ENCODE data around the gene TMEM204.
"Not testable (repeated sequence)": the region's sequence is repeated elsewhere in the genome, so short reads cannot be mapped to it uniquely, and the experiment has no call there.

Gene TMEM204

GRCh38 chr16:1560866-1561265 is 27.4 kb downstream of the TMEM204 start:
- DNase-seq: no peak

- no peak for DNase-seq
Observed at GRCh38 chr16:1561266-1561665, 27.8 kb downstream of the TMEM204 start.

- no peak for DNase-seq
Observed at GRCh38 chr16:1561836-1562235, 28.4 kb downstream of the TMEM204 start.

GRCh38 chr16:1563786-1564185 is 30.3 kb downstream of the TMEM204 start:
- no peak for DNase-seq

- DNase-seq: no peak
Observed at GRCh38 chr16:1564325-1564724, 30.9 kb downstream of the TMEM204 start.

GRCh38 chr16:1565083-1565805 is 31.8 kb downstream of the TMEM204 start:
- DNase-seq: no peak

GRCh38 chr16:1567988-1568387 is 34.5 kb downstream of the TMEM204 start:
- DNase-seq: no peak

- no peak for DNase-seq
Observed at GRCh38 chr16:1571012-1571671, 37.7 kb downstream of the TMEM204 start.

GRCh38 chr16:1572673-1573072 is 39.2 kb downstream of the TMEM204 start:
- DNase-seq: no peak

GRCh38 chr16:1573301-1573700 is 39.8 kb downstream of the TMEM204 start:
- DNase-seq: no peak

GRCh38 chr16:1575578-1575977 is 42.1 kb downstream of the TMEM204 start:
- DNase-seq: no peak

- no peak for DNase-seq
Observed at GRCh38 chr16:1579214-1579613, 45.7 kb downstream of the TMEM204 start.

GRCh38 chr16:1580256-1580655 is 46.8 kb downstream of the TMEM204 start:
- no peak for DNase-seq

- DNase-seq: no peak
Observed at GRCh38 chr16:1580956-1581355, 47.5 kb downstream of the TMEM204 start.

GRCh38 chr16:1581804-1582203 is 48.3 kb downstream of the TMEM204 start:
- no peak for DNase-seq

GRCh38 chr16:1583180-1583579 is 49.7 kb downstream of the TMEM204 start:
- DNase-seq: no peak

GRCh38 chr16:1584926-1585484 is 51.5 kb downstream of the TMEM204 start:
- no peak for DNase-seq

GRCh38 chr16:1590366-1590765 is 56.9 kb downstream of the TMEM204 start:
- no peak for DNase-seq

- DNase-seq: no peak
Observed at GRCh38 chr16:1590930-1591705, 57.7 kb downstream of the TMEM204 start.

- DNase-seq: no peak
Observed at GRCh38 chr16:1592446-1592845, 59.0 kb downstream of the TMEM204 start.

- DNase-seq: not testable (repeated sequence)
Observed at GRCh38 chr16:1595511-1595910, 62.0 kb downstream of the TMEM204 start.

- no peak for DNase-seq
Observed at GRCh38 chr16:1596516-1596915, 63.0 kb downstream of the TMEM204 start.

GRCh38 chr16:1597154-1597553 is 63.7 kb downstream of the TMEM204 start:
- no peak for DNase-seq

GRCh38 chr16:1601031-1601430 is 67.6 kb downstream of the TMEM204 start:
- DNase-seq: no peak
